H1 (cell line): ENCODE results near the gene DNAL1. TPM values are rescaled to one million over a fixed set of nuclear protein-coding genes. Genes with fewer than 3 reads are reported as not detected.

Experiments
- CTCF ChIA-PET: fragments of 300-600 bp; sonication (Branson Sonifier 250); formaldehyde crosslinking; loops from one replicate; lab custom pipeline; 2021; ENCODE audit not compliant: partially characterized antibody; lab: Charles Lee
- POLR2A ChIA-PET: fragments of 300-600 bp; sonication (Branson Sonifier 250); formaldehyde crosslinking; loops from one replicate; lab custom pipeline; 2021; ENCODE audit warnings: inconsistent platforms; ENCODE audit not compliant: partially characterized antibody; lab: Charles Lee
- DNase-seq, 2 experiments: peaks; one replicate each; pipeline versions ENCODE4 v3.0.0 to v3.0.0-alpha.2; 2010 to 2022; ENCODE audit warnings: low spot score in 2 of 2, low read depth in 1 of 2, mixed read lengths in 1 of 2
- FAIRE-seq: peaks from 2 replicates; lab custom pipeline; 2011; peaks lifted over from hg19 to GRCh38; lab: Jason Lieb, UNC
- H2AFZ ChIP-seq: 2 replicates; pipeline ENCODE4 v1.8.1; 2012; ENCODE audit warnings: low read length, inconsistent platforms
- H2AK5ac ChIP-seq: 2 replicates; pipeline ENCODE4 v1.6.1; 2013; ENCODE audit warnings: low read depth, low read length
- H2BK120ac ChIP-seq: replicated peaks from 2 replicates; pipeline ENCODE3; 2013; ENCODE audit warnings: low read depth, low read length, inconsistent platforms
- H2BK12ac ChIP-seq: 2 replicates; pipeline ENCODE4 v1.6.1; 2013; ENCODE audit warnings: low read depth, low read length
- H2BK15ac ChIP-seq: 2 replicates; pipeline ENCODE4 v1.6.1; 2013; ENCODE audit warnings: low read length
- H2BK20ac ChIP-seq: 2 replicates; pipeline ENCODE4 v1.6.1; 2013; ENCODE audit warnings: low read length
- H2BK5ac ChIP-seq: 2 replicates; pipeline ENCODE4 v1.6.1; 2013; ENCODE audit warnings: low read depth, low read length
- H3K14ac ChIP-seq: 2 replicates; pipeline ENCODE4 v1.6.1; 2013; ENCODE audit warnings: inconsistent platforms; ENCODE audit not compliant: insufficient read length
- H3K18ac ChIP-seq: 2 replicates; pipeline ENCODE4 v1.6.1; 2013; ENCODE audit warnings: low read length; ENCODE audit errors: extremely low read depth
- H3K23ac ChIP-seq: 2 replicates; pipeline ENCODE4 v1.6.1; 2013; ENCODE audit warnings: inconsistent platforms; ENCODE audit not compliant: insufficient read length
- H3K23me2 ChIP-seq: 2 replicates; pipeline ENCODE4 v1.6.1; 2013; ENCODE audit warnings: low read depth, low read length
- H3K27ac ChIP-seq: 2 replicates; pipeline ENCODE4 v1.6.1; 2011; ENCODE audit warnings: low read depth, low read length, inconsistent platforms
- H3K27me3 ChIP-seq, 4 experiments: replicated peaks in 1 of 4; 1 replicate in 1 of 4; 2 replicates in 3 of 4; pipeline versions ENCODE4 v1.6.1 to v1.8.1; 2011 to 2013; ENCODE audit warnings: low read length in 3 of 4, mild to moderate bottlenecking in 3 of 4, inconsistent platforms in 2 of 4, mixed read lengths in 2 of 4, moderate library complexity in 1 of 4; ENCODE audit not compliant: control insufficient read depth in 3 of 4, insufficient read depth in 3 of 4; ENCODE audit errors: extremely low read depth in 1 of 4
- H3K36me3 ChIP-seq, 4 experiments: 2 replicates each; pipeline versions ENCODE4 v1.6.1 to v1.8.1; 2011 to 2013; ENCODE audit warnings: mild to moderate bottlenecking in 4 of 4, low read length in 3 of 4, moderate library complexity in 2 of 4, control low read depth in 1 of 4, inconsistent platforms in 1 of 4; ENCODE audit not compliant: insufficient read depth in 4 of 4, control insufficient read depth in 2 of 4
- H3K4ac ChIP-seq: replicated peaks from 2 replicates; pipeline ENCODE3; 2013; ENCODE audit warnings: low read length, low read depth, mixed read lengths, inconsistent platforms; ENCODE audit not compliant: insufficient read length
- H3K4me1 ChIP-seq, 4 experiments: replicated peaks in 1 of 4; 1 replicate in 1 of 4; 2 replicates in 3 of 4; pipeline versions ENCODE4 v1.6.1 to v1.8.1; 2011 to 2013; ENCODE audit warnings: low read length in 3 of 4, inconsistent platforms in 2 of 4, mixed read lengths in 1 of 4; ENCODE audit not compliant: insufficient read depth in 4 of 4, control insufficient read depth in 3 of 4
- H3K4me2 ChIP-seq, 2 experiments: 2 replicates each; pipeline versions ENCODE4 v1.6.1 to v1.8.1; 2011 to 2013; ENCODE audit warnings: low read depth in 2 of 2, low read length in 2 of 2, control low read depth in 1 of 2, inconsistent platforms in 1 of 2, mild to moderate bottlenecking in 1 of 2; ENCODE audit not compliant: insufficient read depth in 1 of 2
- H3K4me3 ChIP-seq, 4 experiments: fragments of 200-600, 300-600 bp in 1 of 4; sonication (generic), shearing (Covaris generic), sonication (Bioruptor Twin) in 1 of 4; 2 replicates each; pipeline versions ENCODE4 v1.5.1 to v1.8.1; 2011 to 2016; ENCODE audit warnings: low read length in 4 of 4, low read depth in 3 of 4, control low read depth in 2 of 4, inconsistent platforms in 2 of 4, mild to moderate bottlenecking in 2 of 4, mixed read lengths in 1 of 4, moderate library complexity in 1 of 4; ENCODE audit not compliant: insufficient read depth in 2 of 4; ENCODE audit errors: extremely low read depth in 1 of 4
- H3K56ac ChIP-seq: replicated peaks from 2 replicates; pipeline ENCODE3; 2013; ENCODE audit warnings: low read depth, mild to moderate bottlenecking, mixed read lengths, low read length, inconsistent platforms; ENCODE audit not compliant: insufficient read length
- H3K79me1 ChIP-seq: 2 replicates; pipeline ENCODE4 v1.6.1; 2013; ENCODE audit warnings: low read depth, low read length, control low read depth
- H3K79me2 ChIP-seq, 2 experiments: 2 replicates each; pipeline versions ENCODE4 v1.6.1 to v1.8.1; 2012 to 2013; ENCODE audit warnings: low read length in 2 of 2, mild to moderate bottlenecking in 2 of 2, inconsistent platforms in 1 of 2; ENCODE audit not compliant: insufficient read depth in 2 of 2, control insufficient read depth in 1 of 2
- H3K9ac ChIP-seq, 4 experiments: replicated peaks in 1 of 4; 1 replicate in 1 of 4; 2 replicates in 3 of 4; pipeline versions ENCODE4 v1.6.1 to v1.8.1; 2011 to 2013; ENCODE audit warnings: low read depth in 3 of 4, low read length in 3 of 4, control low read depth in 2 of 4, mild to moderate bottlenecking in 2 of 4, moderate library complexity in 2 of 4, inconsistent platforms in 1 of 4; ENCODE audit errors: extremely low read depth in 1 of 4
- H3K9me3 ChIP-seq, 2 experiments: 2 replicates each; pipeline versions ENCODE4 v1.6.1 to v1.8.1; 2012 to 2013; ENCODE audit warnings: mild to moderate bottlenecking in 2 of 2, moderate library complexity in 2 of 2, control low read depth in 1 of 2, inconsistent platforms in 1 of 2, low read depth in 1 of 2, low read length in 1 of 2, mixed read lengths in 1 of 2; ENCODE audit not compliant: insufficient read depth in 2 of 2
- H4K20me1 ChIP-seq, 2 experiments: replicated peaks in 1 of 2; 2 replicates each; pipeline versions ENCODE3 to v1.8.1; 2011 to 2013; ENCODE audit warnings: inconsistent platforms in 2 of 2, low read length in 2 of 2, mild to moderate bottlenecking in 1 of 2; ENCODE audit not compliant: insufficient read depth in 2 of 2, control insufficient read depth in 1 of 2
- H4K5ac ChIP-seq: 2 replicates; pipeline ENCODE4 v1.6.1; 2013; ENCODE audit warnings: low read length, low read depth, mixed read lengths, inconsistent platforms; ENCODE audit not compliant: insufficient read length
- H4K8ac ChIP-seq: 2 replicates; pipeline ENCODE4 v1.8.0; 2013; ENCODE audit warnings: mild to moderate bottlenecking, moderate library complexity, low read length, inconsistent platforms; ENCODE audit not compliant: insufficient read depth; ENCODE audit errors: extremely low read depth
- H4K91ac ChIP-seq: replicated peaks from 2 replicates; pipeline ENCODE3; 2013; ENCODE audit warnings: low read length, mixed read lengths, inconsistent platforms; ENCODE audit not compliant: insufficient read length
- KDM4A ChIP-seq: IDR thresholded peaks from one replicate; pipeline ENCODE4 v1.7.1; 2012; ENCODE audit warnings: low read depth, mild to moderate bottlenecking, moderate library complexity, low read length, inconsistent platforms; ENCODE audit not compliant: severe bottlenecking
- PHF8 ChIP-seq: fragments of 200-600 bp; sonication (generic); conservative IDR thresholded peaks from 2 replicates; pipeline ENCODE4 v1.7.1; 2012; ENCODE audit warnings: low read depth, mild to moderate bottlenecking, inconsistent platforms, low read length, moderate library complexity
- TCF12 ChIP-seq: IDR thresholded peaks from 2 replicates; pipeline ENCODE4 v1.6.1; 2011; ENCODE audit warnings: low read depth, mild to moderate bottlenecking, low read length
- whole genome bisulfite sequencing, 2 experiments: shearing (Covaris generic) in 1 of 2; methylation state at CpG; one replicate each; pipeline versions ENCODE4 v1.1.6 to v1.1.7; 2013 to 2015; ENCODE audit warnings: low lambda C conversion rate in 2 of 2, mixed read lengths in 2 of 2, inconsistent platforms in 1 of 2, low coverage in 1 of 2, missing lambda C conversion rate in 1 of 2; ENCODE audit not compliant: insufficient replicate concordance in 2 of 2, insufficient coverage in 1 of 2, insufficient read length in 1 of 2; ENCODE audit errors: extremely low coverage in 1 of 2, missing lambda C conversion rate in 1 of 2; 5-methylcytosine and 5-hydroxymethylcytosine counted together
- polyA plus RNA-seq, 7 experiments: library from polyadenylated mRNA; depleted of rRNA in 3 of 7; stranded (reverse) in 5 of 7; unstranded in 2 of 7; fragments of >200 nt in 5 of 7; fragments of 200-250 nt in 2 of 7; gene quantifications; 1 replicate in 5 of 7; 2 replicates in 1 of 7; 4 replicates in 1 of 7; pipeline versions ENCODE4 v1.2.1 to v1.2.3, GENCODE V29; 2011 to 2013; ENCODE audit warnings: missing spikeins in 2 of 7, mixed read lengths in 2 of 7
- total RNA-seq: library from RNA; stranded (reverse); fragmentation: NEBNext Ultra II Directional; extraction: Animal tissue kit (Norgen Biotek cat#: 25700); gene quantifications from 2 replicates; pipeline ENCODE4 v1.2.1, GENCODE V29; 2021

DNAL1 gene
- total and polyA plus RNA-seq, 2 of the 8 experiments (the other 6 are each of a cell fraction or from before 2014, with no cell fraction given): 2.8 to 16.8 TPM

- no peak for FAIRE-seq
- Histone ChIP-seq H4K20me1 (peaks cover 10 to 14% of the 10 kb centered on the region in 2 experiments), H3K23me2 (no peaks in the 10 kb centered on the region), H2BK5ac (no peak overlapping the region), H3K79me1 (peaks cover 17% of the 10 kb centered on the region)
- TF ChIP-seq KDM4A: no peak
- TF ChIP-seq TCF12: no peak
- TF ChIP-seq PHF8: no peak
- TF ChIP-seq, all 59 proteins: peak for 0
- H2BK120ac ChIP-seq: no peak overlapping the region
- no peak overlapping the region for H2BK12ac ChIP-seq
- H2BK15ac ChIP-seq: no peak overlapping the region
- H4K91ac ChIP-seq: no peak overlapping the region
- H4K8ac ChIP-seq: no peak overlapping the region
- peaks cover 13 to 29% (median 18%) of the 10 kb centered on the region in 4 experiments for H3K4me1 ChIP-seq
- H2AFZ ChIP-seq: no peak overlapping the region
- H3K14ac ChIP-seq: no peak overlapping the region
- H3K9ac ChIP-seq: no peak overlapping the region
- H3K79me2 ChIP-seq: peaks cover 0 to 61% of the 10 kb centered on the region in 2 experiments; a peak in 3 of 4 replicates
- H4K5ac ChIP-seq: no peak overlapping the region
- H3K27me3 ChIP-seq: no peaks in the 10 kb centered on the region
- 86% methylated on average over 11 of the region's 11 CpGs; no CpG with 5 or more reads in 1 of the 2 experiments for WGBS, 2 experiments
- no peak for DNase-seq
- no peaks in the 10 kb centered on the region for H3K9me3 ChIP-seq
- H3K27ac ChIP-seq: no peak overlapping the region
- no peak overlapping the region for H3K4me2 ChIP-seq
- no peak overlapping the region for H2BK20ac ChIP-seq
- H3K4ac ChIP-seq: no peak overlapping the region
- CTCF ChIA-PET: interaction anchor here (0.6 to 12.5 kb wide), 8 partner anchors 8 to 76 kb away, joined by 3 to 198 read pairs (median 6); a partner anchor contains a TSS
- no peak overlapping the region for H3K23ac ChIP-seq
- POLR2A ChIA-PET: interaction anchor here (1.1 to 1.2 kb wide), 2 partner anchors 9 to 10 kb away, joined by 4 to 5 read pairs; a partner anchor contains a TSS
- no peak overlapping the region for H3K4me3 ChIP-seq
- H3K18ac ChIP-seq: no peak overlapping the region
- no peak overlapping the region for H2AK5ac ChIP-seq
- H3K56ac ChIP-seq: no peak overlapping the region
- no peaks in the 10 kb centered on the region for H3K36me3 ChIP-seq
These were observed 105.1 kb downstream of the DNAL1 start for GRCh38 chr14:73749706-73750530.
